Esophagus muscularis mucosa (tissue), 3 donors: ENCODE measurements around the gene MAST4.

Source experiments
- POLR2A ChIP-seq: fragments of 450-650 bp; IDR thresholded peaks from one replicate; pipeline ENCODE4 v1.6.1; 2017; ENCODE audit warnings: antibody characterized with exemption, moderate library complexity, mild to moderate bottlenecking, low read depth
- POLR2AphosphoS5 ChIP-seq, 2 donors: sonication (generic); formaldehyde crosslinking; IDR thresholded peaks; one replicate each; pipeline ENCODE4 v1.6.1; 2017; ENCODE audit warnings: antibody characterized with exemption in 2 of 2
- TF ChIP-seq, protein P1 (sequence below), 3 experiments: fragments of 200-600 bp in 2 of 3; fragments of 450-650 bp in 1 of 3; sonication (generic) in 2 of 3; IDR thresholded peaks; one replicate each; pipeline ENCODE4 v1.5.1; 2017 to 2019; ENCODE audit warnings: antibody characterized with exemption in 3 of 3, mild to moderate bottlenecking in 2 of 3, moderate library complexity in 1 of 3

DNA sequence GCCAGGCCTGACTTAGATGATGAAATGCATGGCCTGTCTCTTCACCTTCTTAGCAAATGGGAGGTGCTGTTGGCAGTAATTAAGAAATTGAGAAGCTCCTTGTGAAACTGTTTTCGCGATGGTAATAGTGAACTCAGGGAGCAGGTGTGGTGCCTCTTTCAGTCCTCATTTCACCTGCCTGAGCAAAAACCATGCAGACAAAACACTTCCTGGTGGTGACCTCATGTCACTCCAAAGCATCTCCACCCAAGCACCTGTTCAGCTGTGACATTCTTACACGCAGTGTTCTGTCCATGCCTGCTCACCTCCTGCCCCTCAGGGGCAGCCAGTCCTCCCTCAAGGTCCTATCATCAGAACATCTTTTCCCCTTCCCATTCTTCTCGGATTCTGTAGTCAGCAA lies 453.9 kb downstream of the MAST4 start:
- TF ChIP-seq POLR2A (no peak), POLR2AphosphoS5 (IDR thresholded peaks at IDR 0.05) (no peak)
- TF ChIP-seq, protein P1, sequence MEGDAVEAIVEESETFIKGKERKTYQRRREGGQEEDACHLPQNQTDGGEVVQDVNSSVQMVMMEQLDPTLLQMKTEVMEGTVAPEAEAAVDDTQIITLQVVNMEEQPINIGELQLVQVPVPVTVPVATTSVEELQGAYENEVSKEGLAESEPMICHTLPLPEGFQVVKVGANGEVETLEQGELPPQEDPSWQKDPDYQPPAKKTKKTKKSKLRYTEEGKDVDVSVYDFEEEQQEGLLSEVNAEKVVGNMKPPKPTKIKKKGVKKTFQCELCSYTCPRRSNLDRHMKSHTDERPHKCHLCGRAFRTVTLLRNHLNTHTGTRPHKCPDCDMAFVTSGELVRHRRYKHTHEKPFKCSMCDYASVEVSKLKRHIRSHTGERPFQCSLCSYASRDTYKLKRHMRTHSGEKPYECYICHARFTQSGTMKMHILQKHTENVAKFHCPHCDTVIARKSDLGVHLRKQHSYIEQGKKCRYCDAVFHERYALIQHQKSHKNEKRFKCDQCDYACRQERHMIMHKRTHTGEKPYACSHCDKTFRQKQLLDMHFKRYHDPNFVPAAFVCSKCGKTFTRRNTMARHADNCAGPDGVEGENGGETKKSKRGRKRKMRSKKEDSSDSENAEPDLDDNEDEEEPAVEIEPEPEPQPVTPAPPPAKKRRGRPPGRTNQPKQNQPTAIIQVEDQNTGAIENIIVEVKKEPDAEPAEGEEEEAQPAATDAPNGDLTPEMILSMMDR (IDR thresholded peaks at IDR 0.05), result no peak
